K562 (cell line): Measurements from ENCODE around the gene DLST. TPM values are rescaled to one million over a fixed set of nuclear protein-coding genes. Genes with fewer than 3 reads are reported as not detected.

Source experiments
- ESRRA ChIP-seq: fragments of 450-650 bp; IDR thresholded peaks from 2 replicates; pipeline ENCODE4 v1.6.1; 2014; ENCODE audit warnings: low read depth, mild to moderate bottlenecking, moderate library complexity, borderline replicate concordance
- JUND ChIP-seq, 2 experiments: IDR thresholded peaks; 2 replicates in 1 of 2; 3 replicates in 1 of 2; pipeline ENCODE4 v1.6.1; 2011; ENCODE audit warnings: borderline replicate concordance in 2 of 2, low read depth in 2 of 2, low read length in 2 of 2, improper control_type of control experiment in 1 of 2, missing biosample characterization in 1 of 2, missing genetic modification characterization in 1 of 2, missing genetic modification reagents in 1 of 2
- NFATC3 ChIP-seq: fragments of 450-650 bp; IDR thresholded peaks from 2 replicates; pipeline ENCODE4 v1.6.1; 2017; ENCODE audit warnings: mild to moderate bottlenecking
- RAD21 ChIP-seq, 2 experiments: fragments of 250-450 bp in 1 of 2; fragments of 450-650 bp in 1 of 2; sonication (Bioruptor Pico) in 1 of 2; formaldehyde crosslinking in 1 of 2; IDR thresholded peaks in 1 of 2; conservative IDR thresholded peaks in 1 of 2; 2 replicates each; pipeline versions ENCODE4 v1.4.0 to v1.8.0; 2020 to 2022; ENCODE audit warnings: mild to moderate bottlenecking in 2 of 2, moderate library complexity in 1 of 2
- polyA plus RNA-seq, 8 experiments: library from polyadenylated mRNA; depleted of rRNA in 4 of 8; stranded (reverse) in 5 of 8; unstranded in 3 of 8; fragments of >200 nt; fragmentation: Nextera tagmentation in 2 of 8; fragmentation: Illumina TruSeq in 1 of 8; extraction: Ambion mirVana in 2 of 8; extraction: Trizol in 1 of 8; gene quantifications; 2 replicates each; pipeline versions ENCODE4 v1.2.1 to v1.2.3, GENCODE V29; 2011 to 2014; ENCODE audit warnings: inconsistent platforms in 1 of 8, missing spikeins in 1 of 8
- total RNA-seq, 7 experiments: library from RNA; depleted of rRNA in 6 of 7; stranded (reverse); fragments of >200 nt in 6 of 7; fragmentation: Illumina TruSeq in 2 of 7; extraction: Trizol in 2 of 7; gene quantifications; 2 replicates each; pipeline versions ENCODE4 v1.2.1 to v1.2.3, GENCODE V29; 2011 to 2021; ENCODE audit warnings: low replicate concordance in 1 of 7
- TF ChIP-seq, protein P1 (sequence below), 2 experiments: fragments of 450-650 bp; IDR thresholded peaks; 2 replicates each; pipeline ENCODE4 v1.6.1; 2018; ENCODE audit warnings: mild to moderate bottlenecking in 2 of 2, low read depth in 1 of 2; ENCODE audit not compliant: partially characterized antibody in 2 of 2
- TF ChIP-seq, protein P2 (sequence below), 2 experiments: fragments of 450-650 bp in 1 of 2; sonication (generic) in 1 of 2; formaldehyde crosslinking in 1 of 2; IDR thresholded peaks; 2 replicates each; pipeline versions ENCODE4 v1.7.1 to v1.9.0; 2016 to 2022; ENCODE audit warnings: inconsistent platforms in 1 of 2, mild to moderate bottlenecking in 1 of 2, missing genetic modification reagents in 1 of 2
- TF ChIP-seq, protein P3 (sequence below): sonication (generic); formaldehyde crosslinking; IDR thresholded peaks from 2 replicates; pipeline ENCODE4 v1.8.1; 2023; ENCODE audit warnings: mild to moderate bottlenecking, missing genetic modification reagents

Gene DLST
- total and polyA plus RNA-seq, 9 of the 15 experiments (the other 6 are each of a cell fraction or from before 2014, with no cell fraction given), result 3.0 to 73.7 (median 45.4) TPM

DNA sequence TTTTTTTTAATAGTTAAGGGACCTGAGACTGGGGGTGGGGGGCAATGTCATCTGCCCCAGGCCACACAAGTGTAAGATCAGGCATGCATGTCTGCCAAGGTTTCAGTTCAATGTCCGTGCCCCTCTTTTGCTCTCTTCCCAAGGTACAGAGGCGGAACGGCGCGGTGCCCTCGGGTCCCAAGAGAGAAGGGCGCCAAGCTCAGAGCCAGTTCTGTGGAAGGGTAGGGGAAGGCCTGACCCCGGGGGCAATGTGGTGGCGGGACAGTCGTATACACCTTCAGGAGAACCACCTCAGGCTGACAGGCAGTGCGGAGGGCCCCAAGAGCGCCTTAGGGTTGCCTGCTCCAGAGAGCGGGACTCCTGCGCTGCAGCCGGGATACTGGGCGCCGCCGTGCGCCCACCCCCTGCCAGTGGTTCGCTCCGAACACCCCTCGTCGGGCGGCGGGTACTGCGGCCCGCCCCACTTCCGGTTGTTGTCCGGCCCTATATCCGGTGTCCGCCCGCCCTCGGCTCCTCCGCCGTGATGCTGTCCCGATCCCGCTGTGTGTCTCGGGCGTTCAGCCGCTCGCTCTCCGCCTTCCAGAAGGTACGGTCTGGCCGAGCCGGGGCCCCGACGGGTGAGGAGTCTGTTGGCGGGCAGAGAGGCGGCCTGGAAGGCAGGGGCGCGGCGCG is at the start of gene DLST (continued):
- TF ChIP-seq, protein P1, sequence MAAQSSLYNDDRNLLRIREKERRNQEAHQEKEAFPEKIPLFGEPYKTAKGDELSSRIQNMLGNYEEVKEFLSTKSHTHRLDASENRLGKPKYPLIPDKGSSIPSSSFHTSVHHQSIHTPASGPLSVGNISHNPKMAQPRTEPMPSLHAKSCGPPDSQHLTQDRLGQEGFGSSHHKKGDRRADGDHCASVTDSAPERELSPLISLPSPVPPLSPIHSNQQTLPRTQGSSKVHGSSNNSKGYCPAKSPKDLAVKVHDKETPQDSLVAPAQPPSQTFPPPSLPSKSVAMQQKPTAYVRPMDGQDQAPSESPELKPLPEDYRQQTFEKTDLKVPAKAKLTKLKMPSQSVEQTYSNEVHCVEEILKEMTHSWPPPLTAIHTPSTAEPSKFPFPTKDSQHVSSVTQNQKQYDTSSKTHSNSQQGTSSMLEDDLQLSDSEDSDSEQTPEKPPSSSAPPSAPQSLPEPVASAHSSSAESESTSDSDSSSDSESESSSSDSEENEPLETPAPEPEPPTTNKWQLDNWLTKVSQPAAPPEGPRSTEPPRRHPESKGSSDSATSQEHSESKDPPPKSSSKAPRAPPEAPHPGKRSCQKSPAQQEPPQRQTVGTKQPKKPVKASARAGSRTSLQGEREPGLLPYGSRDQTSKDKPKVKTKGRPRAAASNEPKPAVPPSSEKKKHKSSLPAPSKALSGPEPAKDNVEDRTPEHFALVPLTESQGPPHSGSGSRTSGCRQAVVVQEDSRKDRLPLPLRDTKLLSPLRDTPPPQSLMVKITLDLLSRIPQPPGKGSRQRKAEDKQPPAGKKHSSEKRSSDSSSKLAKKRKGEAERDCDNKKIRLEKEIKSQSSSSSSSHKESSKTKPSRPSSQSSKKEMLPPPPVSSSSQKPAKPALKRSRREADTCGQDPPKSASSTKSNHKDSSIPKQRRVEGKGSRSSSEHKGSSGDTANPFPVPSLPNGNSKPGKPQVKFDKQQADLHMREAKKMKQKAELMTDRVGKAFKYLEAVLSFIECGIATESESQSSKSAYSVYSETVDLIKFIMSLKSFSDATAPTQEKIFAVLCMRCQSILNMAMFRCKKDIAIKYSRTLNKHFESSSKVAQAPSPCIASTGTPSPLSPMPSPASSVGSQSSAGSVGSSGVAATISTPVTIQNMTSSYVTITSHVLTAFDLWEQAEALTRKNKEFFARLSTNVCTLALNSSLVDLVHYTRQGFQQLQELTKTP (IDR thresholded peaks at IDR 0.05; ENCODE audit: low read depth in 1 of 2, partially characterized antibody in 2 of 2), result no peak
- TF ChIP-seq, protein P2, sequence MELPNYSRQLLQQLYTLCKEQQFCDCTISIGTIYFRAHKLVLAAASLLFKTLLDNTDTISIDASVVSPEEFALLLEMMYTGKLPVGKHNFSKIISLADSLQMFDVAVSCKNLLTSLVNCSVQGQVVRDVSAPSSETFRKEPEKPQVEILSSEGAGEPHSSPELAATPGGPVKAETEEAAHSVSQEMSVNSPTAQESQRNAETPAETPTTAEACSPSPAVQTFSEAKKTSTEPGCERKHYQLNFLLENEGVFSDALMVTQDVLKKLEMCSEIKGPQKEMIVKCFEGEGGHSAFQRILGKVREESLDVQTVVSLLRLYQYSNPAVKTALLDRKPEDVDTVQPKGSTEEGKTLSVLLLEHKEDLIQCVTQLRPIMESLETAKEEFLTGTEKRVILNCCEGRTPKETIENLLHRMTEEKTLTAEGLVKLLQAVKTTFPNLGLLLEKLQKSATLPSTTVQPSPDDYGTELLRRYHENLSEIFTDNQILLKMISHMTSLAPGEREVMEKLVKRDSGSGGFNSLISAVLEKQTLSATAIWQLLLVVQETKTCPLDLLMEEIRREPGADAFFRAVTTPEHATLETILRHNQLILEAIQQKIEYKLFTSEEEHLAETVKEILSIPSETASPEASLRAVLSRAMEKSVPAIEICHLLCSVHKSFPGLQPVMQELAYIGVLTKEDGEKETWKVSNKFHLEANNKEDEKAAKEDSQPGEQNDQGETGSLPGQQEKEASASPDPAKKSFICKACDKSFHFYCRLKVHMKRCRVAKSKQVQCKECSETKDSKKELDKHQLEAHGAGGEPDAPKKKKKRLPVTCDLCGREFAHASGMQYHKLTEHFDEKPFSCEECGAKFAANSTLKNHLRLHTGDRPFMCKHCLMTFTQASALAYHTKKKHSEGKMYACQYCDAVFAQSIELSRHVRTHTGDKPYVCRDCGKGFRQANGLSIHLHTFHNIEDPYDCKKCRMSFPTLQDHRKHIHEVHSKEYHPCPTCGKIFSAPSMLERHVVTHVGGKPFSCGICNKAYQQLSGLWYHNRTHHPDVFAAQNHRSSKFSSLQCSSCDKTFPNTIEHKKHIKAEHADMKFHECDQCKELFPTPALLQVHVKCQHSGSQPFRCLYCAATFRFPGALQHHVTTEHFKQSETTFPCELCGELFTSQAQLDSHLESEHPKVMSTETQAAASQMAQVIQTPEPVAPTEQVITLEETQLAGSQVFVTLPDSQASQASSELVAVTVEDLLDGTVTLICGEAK (IDR thresholded peaks at IDR 0.05), result peak; percentile 95
- TF ChIP-seq, protein P2 (CRISPR knock-in tag; IDR thresholded peaks at IDR 0.05), result no peak
- TF ChIP-seq NFATC3 (no peak), JUND (IDR thresholded peaks at IDR 0.05; ENCODE audit: borderline replicate concordance, low read depth, low read length) (peak; percentile 98), JUND (tag; IDR thresholded peaks at IDR 0.05; ENCODE audit: borderline replicate concordance, low read depth, low read length) (no peak; the same call in 2 of the 3 replicates), RAD21 (CRISPR knock-in tag; conservative IDR thresholded peaks at IDR 0.05 in 1 of 2, IDR thresholded peaks at IDR 0.05 in 1 of 2) (no peak), ESRRA (peak; percentile 74)
- TF ChIP-seq, protein P3, sequence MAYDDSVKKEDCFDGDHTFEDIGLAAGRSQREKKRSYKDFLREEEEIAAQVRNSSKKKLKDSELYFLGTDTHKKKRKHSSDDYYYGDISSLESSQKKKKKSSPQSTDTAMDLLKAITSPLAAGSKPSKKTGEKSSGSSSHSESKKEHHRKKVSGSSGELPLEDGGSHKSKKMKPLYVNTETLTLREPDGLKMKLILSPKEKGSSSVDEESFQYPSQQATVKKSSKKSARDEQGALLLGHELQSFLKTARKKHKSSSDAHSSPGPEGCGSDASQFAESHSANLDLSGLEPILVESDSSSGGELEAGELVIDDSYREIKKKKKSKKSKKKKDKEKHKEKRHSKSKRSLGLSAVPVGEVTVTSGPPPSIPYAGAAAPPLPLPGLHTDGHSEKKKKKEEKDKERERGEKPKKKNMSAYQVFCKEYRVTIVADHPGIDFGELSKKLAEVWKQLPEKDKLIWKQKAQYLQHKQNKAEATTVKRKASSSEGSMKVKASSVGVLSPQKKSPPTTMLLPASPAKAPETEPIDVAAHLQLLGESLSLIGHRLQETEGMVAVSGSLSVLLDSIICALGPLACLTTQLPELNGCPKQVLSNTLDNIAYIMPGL, result 0 out of 2 replicates have a peak, but pooled peaks have one; percentile 56
